ENCODE results near the gene ENOX1.

ENOX1 gene

GRCh38 chr13:43669964-43670363 is 116.8 kb downstream of the ENOX1 start:
- DNase-seq (ENCODE audit: low read depth, low spot score): no peak

GRCh38 chr13:43669101-43669500 is 117.7 kb downstream of the ENOX1 start:
- DNase-seq (ENCODE audit: low read depth, low spot score): no peak

GRCh38 chr13:43666403-43666802 is 120.4 kb downstream of the ENOX1 start:
- no peak for DNase-seq (ENCODE audit: low read depth, low spot score)

- no peak for DNase-seq (ENCODE audit: low read depth, low spot score)
These were observed 121.4 kb downstream of the ENOX1 start for GRCh38 chr13:43665388-43665787.

- no peak for DNase-seq (ENCODE audit: low read depth, low spot score)
These were observed 122.0 kb downstream of the ENOX1 start for GRCh38 chr13:43664700-43665191.

- no peak for DNase-seq (ENCODE audit: low read depth, low spot score)
These were observed 123.2 kb downstream of the ENOX1 start for GRCh38 chr13:43663474-43664090.

GRCh38 chr13:43662976-43663375 is 123.8 kb downstream of the ENOX1 start:
- DNase-seq (ENCODE audit: low read depth, low spot score): no peak

GRCh38 chr13:43661161-43661830 is 125.5 kb downstream of the ENOX1 start:
- no peak for DNase-seq (ENCODE audit: low read depth, low spot score)

GRCh38 chr13:43657485-43657884 is 129.3 kb downstream of the ENOX1 start:
- DNase-seq (ENCODE audit: low read depth, low spot score): no peak

- DNase-seq (ENCODE audit: low read depth, low spot score): no peak
These were observed 132.8 kb downstream of the ENOX1 start for GRCh38 chr13:43653980-43654379.

- DNase-seq (ENCODE audit: low read depth, low spot score): no peak
These were observed 133.4 kb downstream of the ENOX1 start for GRCh38 chr13:43653395-43653794.

GRCh38 chr13:43652760-43653159 is 134.0 kb downstream of the ENOX1 start:
- DNase-seq (ENCODE audit: low read depth, low spot score): no peak

- no peak for DNase-seq (ENCODE audit: low read depth, low spot score)
These were observed 135.9 kb downstream of the ENOX1 start for GRCh38 chr13:43650882-43651281.

GRCh38 chr13:43648733-43649132 is 138.0 kb downstream of the ENOX1 start:
- no peak for DNase-seq (ENCODE audit: low read depth, low spot score)

GRCh38 chr13:43647471-43647870 is 139.3 kb downstream of the ENOX1 start:
- no peak for DNase-seq (ENCODE audit: low read depth, low spot score)

- DNase-seq (ENCODE audit: low read depth, low spot score): no peak
These were observed 146.3 kb downstream of the ENOX1 start for GRCh38 chr13:43640476-43640875.

- DNase-seq (ENCODE audit: low read depth, low spot score): no peak
These were observed 155.7 kb downstream of the ENOX1 start for GRCh38 chr13:43631106-43631505.

GRCh38 chr13:43629691-43630480 is 156.9 kb downstream of the ENOX1 start:
- no peak for DNase-seq (ENCODE audit: low read depth, low spot score)

- DNase-seq (ENCODE audit: low read depth, low spot score): no peak
These were observed 159.8 kb downstream of the ENOX1 start for GRCh38 chr13:43626994-43627393.

GRCh38 chr13:43614063-43614462 is 172.7 kb downstream of the ENOX1 start:
- DNase-seq (ENCODE audit: low read depth, low spot score): no peak

- DNase-seq (ENCODE audit: low read depth, low spot score): no peak
These were observed 175.2 kb downstream of the ENOX1 start for GRCh38 chr13:43611281-43612273.

Measured in iPS DF 19.7 (cell line).